Measurements from ENCODE around the gene GUCA2B. TPM values are rescaled to one million over a fixed set of nuclear protein-coding genes. Genes with fewer than 3 reads are reported as not detected.

GUCA2B gene
- total RNA-seq, 6 experiments from 2014 or later = 1.8 to 3.3 (median 2.7) TPM; not detected in 2

GRCh38 chr1:42117214-42117613 lies 36.0 kb upstream of the GUCA2B start:
- H3K27me3 ChIP-seq = no peaks in the 10 kb centered on the region
- no peak overlapping the region for H3K4me3 ChIP-seq
- H3K36me3 ChIP-seq = no peaks in the 10 kb centered on the region
- intact Hi-C loops (cut with DNase I) = no loop called here
- WGBS (ENCODE audit: insufficient coverage, low coverage, low lambda C conversion rate, missing lambda C conversion rate) = 76% methylated on average over 5 of the region's 5 CpGs
- H3K27ac ChIP-seq = no peak overlapping the region
- DNase-seq (no peak), ATAC-seq (no peak)
- no peaks in the 10 kb centered on the region for H3K4me1 ChIP-seq
- TF ChIP-seq CTCF (IDR thresholded peaks at IDR 0.05) = no peak
- TF ChIP-seq POLR2A (IDR thresholded peaks at IDR 0.05) = no peak
- no peaks in the 10 kb centered on the region for H3K9me3 ChIP-seq

GRCh38 chr1:42118125-42118524 lies 35.1 kb upstream of the GUCA2B start:
- TF ChIP-seq CTCF (IDR thresholded peaks at IDR 0.05) (no peak), POLR2A (IDR thresholded peaks at IDR 0.05) (no peak)
- intact Hi-C loops (cut with DNase I) = no loop called here
- Histone ChIP-seq H3K4me3 (no peak overlapping the region), H3K27me3 (no peaks in the 10 kb centered on the region), H3K27ac (no peak overlapping the region), H3K36me3 (no peaks in the 10 kb centered on the region), H3K4me1 (no peaks in the 10 kb centered on the region), H3K9me3 (no peaks in the 10 kb centered on the region)
- ATAC-seq (no peak), DNase-seq (no peak)
- 50% methylated on average over 1 of the region's 1 CpG for WGBS (ENCODE audit: insufficient coverage, low coverage, low lambda C conversion rate, missing lambda C conversion rate)

- H3K4me1 ChIP-seq = no peaks in the 10 kb centered on the region
- H3K36me3 ChIP-seq = no peaks in the 10 kb centered on the region
- H3K4me3 ChIP-seq = no peak overlapping the region
- DNase-seq (no peak), ATAC-seq (no peak)
- TF ChIP-seq POLR2A (IDR thresholded peaks at IDR 0.05) (no peak), CTCF (IDR thresholded peaks at IDR 0.05) (no peak)
- WGBS (ENCODE audit: insufficient coverage, low coverage, low lambda C conversion rate, missing lambda C conversion rate) = 96% methylated on average over 3 of the region's 3 CpGs
- H3K27me3 ChIP-seq = no peaks in the 10 kb centered on the region
- H3K9me3 ChIP-seq = no peaks in the 10 kb centered on the region
- intact Hi-C loops (cut with DNase I) = no loop called here
- no peak overlapping the region for H3K27ac ChIP-seq
Measured at GRCh38 chr1:42122408-42122807, 30.8 kb upstream of the GUCA2B start.

- Histone ChIP-seq H3K9me3 (no peaks in the 10 kb centered on the region), H3K4me3 (no peak overlapping the region), H3K27ac (no peak overlapping the region), H3K27me3 (no peaks in the 10 kb centered on the region), H3K36me3 (no peaks in the 10 kb centered on the region), H3K4me1 (no peaks in the 10 kb centered on the region)
- intact Hi-C loops (cut with DNase I) = no loop called here
- no peak for TF ChIP-seq CTCF (IDR thresholded peaks at IDR 0.05)
- TF ChIP-seq POLR2A (IDR thresholded peaks at IDR 0.05) = no peak
- no peak for DNase-seq
- no peak for ATAC-seq
- WGBS (ENCODE audit: insufficient coverage, low coverage, low lambda C conversion rate, missing lambda C conversion rate) = 87% methylated on average over 1 of the region's 1 CpG
Measured at GRCh38 chr1:42125552-42125951, 27.7 kb upstream of the GUCA2B start.

GRCh38 chr1:42127767-42128166 lies 25.4 kb upstream of the GUCA2B start:
- no peaks in the 10 kb centered on the region for H3K36me3 ChIP-seq
- no peaks in the 10 kb centered on the region for H3K27me3 ChIP-seq
- 93% methylated on average over 6 of the region's 6 CpGs for WGBS (ENCODE audit: insufficient coverage, low coverage, low lambda C conversion rate, missing lambda C conversion rate)
- ATAC-seq (no peak), DNase-seq (no peak)
- no peak for TF ChIP-seq CTCF (IDR thresholded peaks at IDR 0.05)
- TF ChIP-seq POLR2A (IDR thresholded peaks at IDR 0.05) = no peak
- no peak overlapping the region for H3K27ac ChIP-seq
- H3K4me1 ChIP-seq = no peaks in the 10 kb centered on the region
- intact Hi-C loops (cut with DNase I) = no loop called here
- H3K4me3 ChIP-seq = no peak overlapping the region
- H3K9me3 ChIP-seq = no peaks in the 10 kb centered on the region

Data from right lobe of liver (tissue), 6 donors.